Measurements from ENCODE around the gene GPC3.

DNA sequence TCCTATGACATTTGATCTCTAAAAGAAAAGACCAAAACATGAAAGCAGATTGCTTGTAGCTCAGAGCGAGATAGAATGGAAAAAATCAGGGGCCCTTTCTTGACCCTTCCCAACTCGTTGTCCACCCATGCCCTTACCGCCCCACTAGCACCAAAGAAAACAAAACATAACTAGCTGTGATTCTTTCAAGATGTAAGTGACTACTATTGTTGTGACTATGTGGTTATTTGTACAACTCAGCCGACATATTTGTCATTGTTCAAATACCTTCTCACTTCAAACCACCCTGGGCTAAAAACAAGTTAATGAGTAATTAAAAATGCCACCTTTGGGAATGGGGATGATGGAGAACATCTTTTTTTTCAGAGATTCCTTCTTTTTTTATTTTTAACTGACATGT lies 399.0 kb downstream of the GPC3 start:
- TF ChIP-seq POLR2AphosphoS5 (IDR thresholded peaks at IDR 0.05; ENCODE audit: low read depth, low read length) (no peak), POLR2A (IDR thresholded peaks at IDR 0.05; ENCODE audit: low read depth, low read length) (no peak), TAF1 (IDR thresholded peaks at IDR 0.05; ENCODE audit: borderline replicate concordance, low read depth, low read length) (no peak)
